Pulmonary artery endothelial cell (primary cell): ENCODE results near the gene ABAT. TPM values are rescaled to one million over a fixed set of nuclear protein-coding genes. Genes with fewer than 3 reads are reported as not detected.
"Not testable (repeated sequence)": the region's sequence is repeated elsewhere in the genome, so short reads cannot be mapped to it uniquely, and the experiment has no call there.

Experiments used
- DNase-seq: peaks from one replicate; pipeline ENCODE4 v3.0.0-alpha.2; 2011; ENCODE audit warnings: low read depth, low spot score
- total RNA-seq: library from RNA; depleted of rRNA; stranded (reverse); fragments of >200 nt; gene quantifications from 2 replicates; pipeline ENCODE4 v1.2.3, GENCODE V29; 2014

Gene ABAT
- total RNA-seq, 1 donor from 2014 or later = 1.3 TPM

DNA sequence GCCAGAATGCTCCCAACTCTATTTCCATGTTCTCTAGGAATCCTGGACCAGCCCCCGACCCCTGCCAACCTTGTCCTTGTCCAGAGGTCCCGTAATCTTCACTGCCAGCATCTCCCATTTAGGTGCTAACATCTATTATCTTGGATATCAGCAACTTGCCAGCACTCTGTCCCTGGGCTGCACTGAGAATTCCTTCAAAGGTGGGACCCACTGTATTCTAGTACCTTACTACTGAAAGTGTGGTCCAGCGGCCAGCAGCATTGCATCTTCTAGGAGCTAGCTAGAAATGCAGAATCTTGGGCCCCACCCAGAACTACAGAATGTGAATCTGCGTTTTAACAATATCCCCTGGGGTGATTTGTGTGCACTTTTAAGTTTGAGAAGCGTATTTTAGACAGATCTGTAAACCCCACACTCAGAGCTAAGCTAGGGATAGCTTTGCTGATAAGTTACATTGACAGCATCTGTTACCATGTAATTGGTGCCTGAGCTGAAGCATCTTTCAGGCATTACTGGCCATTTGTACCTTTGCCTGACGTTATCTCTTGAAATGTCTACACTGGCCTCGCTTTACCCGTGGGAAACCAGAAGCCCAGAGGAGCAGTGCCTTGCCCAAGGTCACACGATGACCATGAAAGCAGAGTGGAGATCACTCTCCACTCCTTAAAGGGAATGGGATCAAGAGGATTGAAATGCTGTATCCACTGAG lies 8.3 kb downstream of the ABAT start:
- no peak for DNase-seq

DNA sequence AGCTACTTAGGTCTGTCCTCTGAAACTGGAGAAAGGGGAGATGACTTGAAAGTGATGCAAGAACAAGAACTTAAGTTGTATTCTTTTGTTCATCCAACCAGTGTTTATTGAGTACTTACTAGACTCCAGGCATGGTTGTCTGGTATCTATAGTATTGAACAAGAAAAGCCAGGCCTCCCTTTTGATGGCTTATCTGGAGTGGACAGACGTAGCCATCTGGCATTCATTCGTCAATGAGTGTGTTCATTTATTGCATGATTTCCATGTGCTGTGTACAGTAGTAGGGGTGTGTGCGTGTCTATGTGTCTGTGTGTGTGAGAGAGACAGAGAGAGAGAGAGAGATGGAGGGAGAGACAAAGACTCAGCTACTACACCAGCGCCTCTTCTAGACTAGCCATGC lies 9.2 kb downstream of the ABAT start:
- DNase-seq = no peak

DNA sequence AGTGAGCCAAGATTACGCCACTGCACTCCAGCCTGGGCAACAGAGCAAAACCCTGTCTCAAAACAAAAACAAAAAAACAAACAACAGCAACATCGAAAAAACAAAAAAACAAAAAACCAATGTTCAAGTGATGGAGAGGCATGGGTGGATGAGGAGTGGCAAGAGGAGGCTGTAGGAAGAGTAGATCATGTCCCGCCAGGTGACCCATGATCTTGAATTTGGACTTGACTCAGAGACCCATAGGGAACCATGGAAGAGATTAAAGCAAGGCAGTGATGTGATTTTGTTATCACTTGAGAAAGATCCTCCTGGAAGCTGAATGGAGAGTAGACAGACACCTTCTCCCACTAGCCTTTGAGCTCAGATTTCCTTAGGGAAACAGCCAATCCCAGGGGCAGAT lies 11.2 kb downstream of the ABAT start:
- no peak for DNase-seq

DNA sequence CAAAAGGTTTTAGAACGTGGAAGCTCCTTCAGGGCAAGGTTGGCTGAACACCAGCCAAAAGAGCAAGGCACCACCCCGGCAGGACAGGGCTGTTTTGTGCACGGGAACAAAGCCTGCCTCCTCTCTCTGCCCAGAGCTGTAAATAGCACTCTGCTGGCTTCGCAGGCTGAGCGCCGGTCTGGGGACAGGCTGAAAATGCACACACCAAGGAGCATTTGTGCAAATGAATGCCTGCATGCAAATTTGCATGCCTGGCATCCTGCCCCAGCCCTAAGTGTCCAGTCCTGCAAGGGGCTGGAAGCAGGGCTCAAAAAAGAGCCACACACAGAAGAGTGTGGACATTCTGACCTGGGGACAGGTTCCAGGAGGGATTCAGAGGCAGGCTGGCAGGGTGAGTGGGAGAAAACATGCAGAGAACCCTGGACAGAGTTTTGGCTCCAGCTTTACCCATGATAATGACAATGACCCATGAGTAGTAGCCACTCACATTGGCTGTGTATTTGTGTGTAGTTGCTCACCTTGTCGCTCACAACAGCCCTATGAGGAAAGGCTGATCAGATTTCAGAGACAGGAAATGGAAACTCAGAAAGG lies 11.7 kb downstream of the ABAT start:
- DNase-seq = no peak

DNA sequence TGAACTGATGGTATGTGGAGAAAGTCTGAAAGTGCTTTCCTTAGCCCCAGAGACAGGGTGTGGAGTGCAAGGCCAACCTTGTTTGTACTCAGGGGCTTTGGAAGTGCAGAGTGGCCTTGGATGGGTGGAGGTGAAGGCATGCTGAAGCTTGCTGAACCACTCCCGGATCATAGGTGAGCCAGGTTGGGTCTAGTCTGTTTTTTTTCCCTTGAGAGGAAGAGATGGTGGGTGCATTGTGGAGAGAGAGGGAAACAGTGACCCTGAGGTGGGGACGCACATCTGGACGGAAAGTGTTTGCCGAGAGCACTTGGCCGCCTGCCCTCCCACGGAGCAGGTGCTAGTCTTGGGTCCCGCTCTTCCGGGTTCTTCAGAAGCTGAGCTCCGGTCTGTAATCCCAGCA lies 12.5 kb downstream of the ABAT start:
- DNase-seq = no peak

DNA sequence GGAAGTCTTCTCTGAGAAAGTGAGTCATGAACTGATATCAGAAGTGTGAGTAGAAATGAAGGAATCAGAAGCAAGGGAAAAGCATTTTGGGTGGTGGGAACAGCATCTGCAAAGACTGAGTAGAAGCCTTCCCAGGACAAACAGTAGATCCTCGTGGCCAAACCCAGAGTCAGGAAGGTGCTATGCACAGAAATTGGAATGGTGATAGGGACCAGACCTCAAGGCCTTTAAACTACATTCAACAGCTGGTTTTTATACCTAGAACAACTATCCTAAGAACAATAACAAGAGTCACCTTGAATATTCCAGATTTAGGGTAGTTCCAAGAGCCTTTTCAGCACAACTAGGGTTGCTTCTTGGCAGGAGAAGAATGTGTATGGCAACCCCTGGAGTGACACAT lies 15.3 kb downstream of the ABAT start:
- DNase-seq = no peak

DNA sequence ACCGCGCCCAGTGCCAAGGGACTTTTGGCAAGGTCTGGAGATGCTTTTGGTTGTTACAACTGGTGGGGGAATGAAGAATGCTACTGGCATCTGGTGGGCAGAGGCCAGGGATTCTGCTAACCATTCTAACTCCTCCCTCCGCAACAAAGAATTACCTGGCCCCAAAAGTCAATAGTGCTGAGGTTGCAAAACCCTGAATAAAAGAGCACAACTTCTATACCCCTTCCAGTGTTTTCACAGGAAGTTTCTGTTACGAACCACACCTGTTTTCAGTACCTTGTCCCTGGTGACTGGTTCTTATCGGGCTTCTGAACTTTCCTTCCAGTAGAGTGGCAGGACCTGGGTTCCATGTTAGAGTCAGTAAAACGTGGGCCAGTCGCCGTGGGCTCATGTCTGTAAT lies 17.3 kb downstream of the ABAT start:
- DNase-seq = no peak

DNA sequence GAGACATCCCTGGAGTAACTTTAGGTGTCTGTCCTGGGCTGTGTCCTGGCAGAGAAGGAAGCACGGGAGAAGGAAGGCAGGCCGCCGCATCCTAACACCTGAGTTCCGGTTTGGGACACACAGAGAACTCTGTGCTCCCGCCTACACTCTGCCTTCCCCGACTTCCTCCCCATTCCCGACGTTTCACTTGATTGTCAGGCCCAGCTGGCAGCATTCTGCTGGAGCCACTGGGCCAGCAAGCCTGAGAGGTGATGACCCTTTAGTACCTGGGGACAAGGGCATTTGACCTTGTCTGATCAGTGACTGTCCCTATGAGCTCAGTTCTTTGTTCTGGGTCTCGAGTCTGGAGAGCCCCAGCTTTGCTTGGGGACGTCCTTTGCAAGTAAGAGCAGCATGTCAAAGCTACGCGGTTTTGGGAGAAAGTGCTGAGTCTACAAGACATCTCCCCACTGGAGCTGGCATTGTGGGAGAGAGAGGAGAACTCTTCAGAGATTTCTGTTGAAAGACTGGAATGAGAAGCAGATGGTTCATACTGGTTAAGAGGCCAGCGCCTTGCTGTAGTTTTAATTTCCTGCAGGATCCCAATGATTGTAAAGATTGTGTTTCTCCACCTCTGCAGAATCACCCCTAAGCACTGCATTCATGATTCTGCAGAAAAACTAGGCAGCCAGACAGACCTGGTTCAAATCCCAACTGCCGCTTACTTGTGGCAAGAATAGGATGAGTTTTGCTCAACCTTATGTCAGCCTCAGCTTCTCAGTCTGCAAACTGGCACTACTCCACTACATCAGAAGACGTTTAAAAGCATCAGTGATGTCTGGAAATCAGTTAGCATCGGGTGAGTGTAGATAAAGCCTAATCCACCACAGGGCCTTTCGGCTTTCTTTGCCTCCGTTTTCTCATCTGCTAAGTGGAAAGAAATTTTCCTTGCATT lies 20.6 kb downstream of the ABAT start:
- DNase-seq = no peak

DNA sequence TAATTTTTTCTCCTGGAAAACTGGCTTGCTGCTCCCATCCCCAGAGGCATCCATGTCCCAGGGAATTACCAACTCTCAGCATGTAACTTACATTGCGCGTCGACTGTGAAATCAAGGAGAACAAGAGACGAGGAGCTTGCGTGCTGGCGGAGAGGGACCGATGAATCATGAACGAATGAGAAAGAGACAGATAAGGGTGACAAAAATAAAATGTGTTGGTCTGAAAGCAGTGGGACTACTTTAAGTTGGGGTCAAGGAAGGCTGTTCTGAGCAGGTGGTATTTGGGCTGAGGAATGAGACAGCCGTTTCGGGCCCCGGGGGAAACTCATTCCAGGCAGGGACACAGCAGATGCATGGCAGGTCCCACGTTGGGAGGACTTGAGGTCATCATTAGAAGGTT lies 22.5 kb downstream of the ABAT start:
- no peak for DNase-seq

DNA sequence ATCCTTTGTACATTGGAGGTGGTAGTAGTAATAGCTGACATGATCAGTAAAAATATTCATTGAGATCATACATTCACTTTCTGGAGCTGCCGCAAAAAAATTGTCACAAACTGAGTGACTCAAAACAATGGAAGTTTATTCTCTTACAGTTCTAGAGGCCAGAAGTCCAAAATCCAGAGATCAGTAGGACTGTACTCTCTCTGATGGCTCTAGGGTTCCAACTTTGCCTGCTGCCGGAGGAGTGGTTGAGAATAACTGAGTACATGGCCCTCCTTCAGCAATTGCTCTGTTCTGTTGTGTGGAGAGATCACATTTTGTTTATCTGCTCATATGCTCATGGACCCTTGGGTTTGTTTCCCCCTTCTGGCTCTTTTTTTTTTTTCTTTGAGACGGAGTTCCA lies 23.5 kb downstream of the ABAT start:
- no peak for DNase-seq

DNA sequence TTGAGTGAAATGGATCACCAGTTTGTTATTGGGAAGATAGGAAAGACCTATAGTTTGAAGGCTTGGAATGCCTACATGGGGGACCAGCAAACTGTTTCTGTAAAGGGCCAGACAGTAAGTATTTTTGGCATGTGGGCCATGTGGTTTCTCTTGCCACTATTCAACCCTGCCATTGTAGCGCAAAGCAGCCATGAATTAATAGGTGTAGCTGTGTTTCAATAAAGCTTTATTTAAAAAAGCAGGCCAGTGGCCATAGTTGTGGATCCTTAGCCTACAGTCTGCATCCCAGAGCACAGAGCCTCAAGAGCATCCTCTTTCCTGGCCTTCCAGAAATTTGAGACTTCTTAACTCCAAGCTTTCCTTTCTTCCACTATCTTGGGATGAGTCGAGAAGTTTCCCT lies 29.3 kb downstream of the ABAT start:
- DNase-seq = no peak

DNA sequence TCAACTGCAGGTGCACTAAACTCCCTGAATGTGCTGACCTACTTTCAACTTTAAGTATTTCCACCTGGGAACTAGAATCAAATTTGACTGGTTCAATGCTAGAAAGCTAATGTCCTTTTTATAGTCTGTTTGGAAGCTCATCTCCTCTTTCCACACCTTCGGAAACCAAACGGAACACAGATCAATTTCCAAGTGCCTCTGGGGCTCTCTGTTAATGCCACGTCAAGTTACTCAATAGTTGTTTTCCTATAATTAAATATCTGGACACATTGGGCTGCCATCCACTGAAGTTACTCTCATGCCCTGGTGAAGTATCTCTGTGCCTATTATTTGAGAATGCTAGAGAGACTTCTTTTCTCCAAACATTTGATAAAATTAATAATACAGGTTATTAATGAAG lies 29.7 kb downstream of the ABAT start:
- DNase-seq = no peak

DNA sequence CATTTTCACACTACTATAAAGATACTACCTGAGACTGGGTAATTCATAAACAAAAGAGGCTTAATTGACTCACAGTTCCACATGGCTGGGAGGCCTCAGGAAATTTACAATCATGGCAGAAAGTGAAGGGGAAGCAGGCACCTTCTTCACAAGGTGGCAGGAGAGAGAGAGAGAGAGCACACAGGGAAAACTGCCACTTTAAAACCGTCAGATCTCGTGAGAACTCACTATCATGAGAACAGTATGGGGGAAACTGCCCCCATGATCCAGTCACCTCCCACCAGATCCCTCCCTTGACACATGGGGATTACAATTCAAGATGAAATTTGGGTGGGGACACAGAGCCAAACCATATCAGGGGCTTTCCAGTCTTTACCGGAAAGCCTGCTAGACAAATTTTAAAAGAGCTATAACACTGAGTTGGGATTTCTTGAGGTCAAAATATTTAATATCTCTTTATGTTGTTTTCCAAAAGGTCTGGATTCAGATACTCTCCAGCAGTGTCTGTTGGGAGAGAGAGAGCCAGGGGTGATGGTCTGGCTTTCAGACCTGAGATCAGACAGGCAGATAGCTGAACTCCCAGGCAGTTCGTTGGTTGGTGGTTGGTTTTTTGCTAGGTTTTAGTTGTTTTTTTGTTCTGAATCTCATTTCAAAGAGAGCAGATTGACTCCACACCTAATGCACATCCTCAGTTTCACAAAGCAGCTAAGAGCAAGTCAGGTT lies 30.8 kb downstream of the ABAT start:
- DNase-seq = not testable (repeated sequence)

DNA sequence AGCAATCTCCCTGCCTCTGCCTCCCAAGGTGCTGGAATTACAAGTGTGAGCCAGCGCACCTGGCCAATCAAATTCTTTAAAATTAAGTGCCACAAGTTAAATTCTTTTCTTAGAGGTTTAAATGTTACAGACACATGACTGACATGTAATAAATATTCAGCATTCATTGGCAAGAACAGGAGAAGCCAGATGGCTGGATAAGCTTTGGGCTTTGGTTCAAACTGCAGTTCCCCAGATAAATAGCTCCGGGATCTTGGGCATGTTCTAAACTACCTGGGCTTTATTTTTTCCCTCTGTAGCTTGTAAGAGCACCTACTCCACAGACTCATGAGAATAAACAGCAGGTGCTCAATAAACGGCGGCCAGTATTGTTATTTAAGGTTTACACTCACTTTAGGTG lies 34.1 kb downstream of the ABAT start:
- no peak for DNase-seq

DNA sequence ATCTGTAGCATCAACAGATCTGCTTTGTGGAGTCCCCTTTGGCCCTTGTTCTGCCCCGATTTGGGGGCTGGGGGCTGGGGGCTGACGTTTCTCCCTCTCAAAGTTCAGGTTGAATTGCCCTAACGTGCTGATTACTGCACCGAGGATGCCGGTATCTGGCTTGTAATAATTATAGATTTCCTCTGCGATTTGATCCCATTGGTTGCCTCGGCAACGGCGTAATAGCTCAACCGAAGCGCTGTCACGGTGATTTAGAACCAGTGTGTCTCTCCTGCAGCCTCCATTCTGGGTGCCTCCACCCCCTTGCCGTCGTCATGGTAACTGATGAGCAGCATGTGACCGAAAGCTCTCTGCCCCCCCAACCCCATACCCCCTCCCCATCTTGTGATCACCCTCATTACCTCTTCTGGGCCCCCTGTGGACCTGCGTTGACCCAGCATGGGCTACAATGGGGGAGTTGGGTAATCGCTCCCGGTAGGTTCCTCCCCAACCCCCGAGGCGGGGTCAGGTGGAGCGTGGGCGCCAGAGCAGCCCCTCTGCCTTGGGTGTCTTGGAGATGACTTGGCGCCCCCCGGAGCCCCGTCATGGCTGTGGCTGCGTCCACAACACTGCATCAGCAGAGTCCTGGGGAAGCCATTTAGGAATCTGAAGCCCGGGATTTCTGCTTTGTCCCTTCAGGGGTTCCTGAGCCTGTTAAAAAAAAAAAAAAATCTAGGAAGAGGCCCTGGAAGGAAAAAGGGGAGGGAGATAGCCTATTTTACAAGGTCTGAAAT lies 38.4 kb downstream of the ABAT start:
- no peak for DNase-seq

DNA sequence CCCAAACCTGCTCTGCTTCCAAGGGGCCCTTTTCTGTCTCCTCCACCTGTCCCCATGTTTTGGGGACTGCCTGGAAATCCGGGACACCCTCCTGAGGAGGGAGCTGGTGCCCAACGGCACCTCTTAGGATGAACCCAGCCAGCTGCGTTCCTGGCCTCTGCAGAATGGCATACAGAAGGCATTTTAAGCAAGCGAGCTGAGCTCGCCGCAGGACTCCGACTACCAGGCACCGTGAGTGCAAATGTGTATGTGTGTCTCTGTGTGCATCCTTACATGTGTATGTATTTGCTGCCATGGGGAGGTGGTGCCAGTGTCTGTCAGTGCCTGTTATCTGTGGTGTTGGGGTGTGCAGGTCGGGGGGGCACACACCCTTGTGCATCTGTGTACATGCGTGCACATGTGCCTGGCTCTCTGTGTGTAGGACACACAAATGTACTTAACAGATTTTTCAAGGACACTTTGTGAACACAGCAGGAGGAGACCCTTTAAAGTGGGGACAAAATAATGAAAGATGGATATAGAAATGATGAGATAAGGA lies 39.3 kb downstream of the ABAT start:
- DNase-seq = no peak

DNA sequence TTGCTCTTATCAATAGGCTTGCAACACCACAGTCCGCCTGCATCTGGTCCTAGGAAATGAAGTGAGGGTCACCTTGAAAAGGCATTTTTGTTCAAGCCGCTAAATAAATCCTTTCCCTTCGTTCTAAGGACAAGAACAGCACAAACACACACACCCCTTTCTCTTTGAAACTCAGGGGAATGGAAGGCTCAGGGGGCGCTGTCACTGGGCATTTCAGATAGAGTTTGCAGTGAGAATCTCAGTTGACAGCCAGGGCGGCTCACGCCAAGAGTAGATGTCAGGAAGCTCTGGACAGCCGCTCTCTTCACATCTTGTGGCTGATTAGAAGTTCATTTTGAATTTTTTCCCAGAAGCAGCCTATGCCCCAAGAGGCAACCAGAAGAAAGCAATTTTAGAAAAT lies 39.8 kb downstream of the ABAT start:
- DNase-seq = no peak

DNA sequence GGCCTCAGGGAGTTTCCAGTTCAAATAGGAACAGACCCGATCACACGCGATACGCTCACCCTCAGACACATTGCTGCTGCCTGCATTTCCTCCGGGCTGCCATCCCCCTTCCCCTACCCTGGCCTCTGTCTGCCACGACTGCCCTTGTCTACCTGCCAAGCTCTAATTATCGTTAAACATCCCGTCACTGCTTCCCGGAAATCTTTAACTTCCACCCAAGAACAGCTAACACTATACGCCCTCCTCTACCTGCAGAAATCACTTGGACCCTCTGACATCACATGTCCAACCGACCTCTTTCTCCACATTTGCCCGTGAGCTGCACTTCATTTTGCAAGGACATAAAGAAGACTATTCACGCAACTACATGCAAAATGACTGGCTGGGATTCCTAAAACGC lies 40.4 kb downstream of the ABAT start:
- no peak for DNase-seq

DNA sequence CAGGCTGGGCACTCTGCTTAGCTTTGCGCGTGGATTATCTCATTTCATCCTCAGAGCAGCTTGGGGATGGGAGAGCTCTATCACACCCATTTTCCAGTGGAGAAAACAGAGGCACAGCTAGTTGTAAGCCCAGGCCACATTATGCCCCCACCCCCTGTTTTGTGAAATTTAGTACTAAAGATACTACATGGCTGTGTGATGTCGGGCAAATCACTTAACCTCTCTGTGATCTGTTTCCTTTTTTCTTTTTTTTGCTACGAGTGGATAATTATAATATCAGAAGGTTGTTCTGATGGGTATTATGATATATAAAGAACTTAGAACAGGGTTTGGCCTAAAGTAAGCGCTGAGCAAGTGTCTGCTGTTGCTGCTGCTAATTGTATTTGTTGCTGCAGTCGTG lies 41.6 kb downstream of the ABAT start:
- DNase-seq = no peak

DNA sequence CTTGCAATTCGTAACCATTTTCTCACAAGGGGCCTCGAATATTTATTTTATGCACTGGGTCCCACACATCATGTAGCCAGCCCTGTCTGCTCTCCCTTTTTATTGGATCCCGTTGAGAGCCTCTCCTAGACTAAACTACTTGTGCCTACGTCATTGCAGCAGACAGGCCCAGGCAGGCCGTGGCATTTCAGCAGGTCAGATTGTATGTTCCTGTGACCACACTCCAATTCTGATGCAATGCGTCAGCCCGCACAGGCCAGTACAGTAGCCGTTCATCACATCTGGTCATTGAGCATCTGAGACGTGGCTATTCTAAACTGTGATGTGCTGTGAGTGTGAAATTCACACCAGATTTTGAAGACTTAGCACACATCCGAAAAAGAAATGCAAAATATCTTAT lies 42.2 kb downstream of the ABAT start:
- no peak for DNase-seq

DNA sequence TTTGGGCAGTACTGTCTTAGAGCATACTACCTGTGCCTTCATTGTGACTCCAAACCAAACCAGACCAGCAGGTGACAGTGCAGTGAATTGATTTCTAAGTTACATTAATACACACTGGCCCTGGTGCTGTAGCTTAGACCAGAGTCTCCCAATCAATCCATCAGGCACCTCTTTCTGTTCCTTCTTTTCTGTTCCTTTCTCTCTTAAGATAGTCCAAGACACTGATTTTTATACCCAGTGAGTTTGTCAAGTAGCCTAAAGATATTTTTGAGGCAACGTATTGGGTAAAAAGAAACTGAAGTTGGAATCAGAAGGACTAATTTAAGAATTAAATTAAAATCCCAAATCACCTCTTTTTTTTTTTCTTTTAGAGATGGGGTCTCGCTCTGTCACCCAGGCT lies 43.1 kb downstream of the ABAT start:
- DNase-seq = no peak
